HL-60 (cell line): ENCODE measurements around the gene RAB23.

ENCODE experiments used
- CTCF ChIP-seq: IDR thresholded peaks from one replicate; pipeline ENCODE4 v1.5.1; 2011; ENCODE audit warnings: low read length, control low read depth, inconsistent platforms; ENCODE audit not compliant: insufficient read depth
- POLR2AphosphoS5 ChIP-seq: IDR thresholded peaks from 2 replicates; pipeline ENCODE4 v1.6.1; 2012; ENCODE audit warnings: low read depth
- TF ChIP-seq, protein P1 (sequence below): IDR thresholded peaks from 2 replicates; pipeline ENCODE4 v1.6.1; 2012; ENCODE audit warnings: low read depth; ENCODE audit not compliant: insufficient replicate concordance

DNA sequence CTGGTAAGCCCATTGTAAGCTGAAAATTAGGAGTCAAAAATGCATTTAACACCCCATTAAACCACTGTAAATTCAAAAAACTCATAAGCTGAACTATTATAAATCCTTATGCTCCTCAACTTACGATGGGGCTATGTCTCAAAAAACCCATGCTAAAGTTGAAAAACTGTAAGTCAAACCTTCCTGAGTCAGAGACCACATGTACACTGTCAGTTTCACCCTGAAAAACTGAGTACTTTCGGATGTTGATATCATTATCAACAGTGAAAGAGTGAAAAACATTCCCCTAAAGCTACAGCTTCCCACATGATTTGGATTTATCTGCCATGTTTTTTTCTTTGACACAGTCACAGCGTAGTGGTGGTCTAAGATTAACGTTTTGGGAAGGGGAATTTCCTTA lies 14.2 kb downstream of the RAB23 start:
- TF ChIP-seq CTCF, result no peak
- TF ChIP-seq, protein P1, sequence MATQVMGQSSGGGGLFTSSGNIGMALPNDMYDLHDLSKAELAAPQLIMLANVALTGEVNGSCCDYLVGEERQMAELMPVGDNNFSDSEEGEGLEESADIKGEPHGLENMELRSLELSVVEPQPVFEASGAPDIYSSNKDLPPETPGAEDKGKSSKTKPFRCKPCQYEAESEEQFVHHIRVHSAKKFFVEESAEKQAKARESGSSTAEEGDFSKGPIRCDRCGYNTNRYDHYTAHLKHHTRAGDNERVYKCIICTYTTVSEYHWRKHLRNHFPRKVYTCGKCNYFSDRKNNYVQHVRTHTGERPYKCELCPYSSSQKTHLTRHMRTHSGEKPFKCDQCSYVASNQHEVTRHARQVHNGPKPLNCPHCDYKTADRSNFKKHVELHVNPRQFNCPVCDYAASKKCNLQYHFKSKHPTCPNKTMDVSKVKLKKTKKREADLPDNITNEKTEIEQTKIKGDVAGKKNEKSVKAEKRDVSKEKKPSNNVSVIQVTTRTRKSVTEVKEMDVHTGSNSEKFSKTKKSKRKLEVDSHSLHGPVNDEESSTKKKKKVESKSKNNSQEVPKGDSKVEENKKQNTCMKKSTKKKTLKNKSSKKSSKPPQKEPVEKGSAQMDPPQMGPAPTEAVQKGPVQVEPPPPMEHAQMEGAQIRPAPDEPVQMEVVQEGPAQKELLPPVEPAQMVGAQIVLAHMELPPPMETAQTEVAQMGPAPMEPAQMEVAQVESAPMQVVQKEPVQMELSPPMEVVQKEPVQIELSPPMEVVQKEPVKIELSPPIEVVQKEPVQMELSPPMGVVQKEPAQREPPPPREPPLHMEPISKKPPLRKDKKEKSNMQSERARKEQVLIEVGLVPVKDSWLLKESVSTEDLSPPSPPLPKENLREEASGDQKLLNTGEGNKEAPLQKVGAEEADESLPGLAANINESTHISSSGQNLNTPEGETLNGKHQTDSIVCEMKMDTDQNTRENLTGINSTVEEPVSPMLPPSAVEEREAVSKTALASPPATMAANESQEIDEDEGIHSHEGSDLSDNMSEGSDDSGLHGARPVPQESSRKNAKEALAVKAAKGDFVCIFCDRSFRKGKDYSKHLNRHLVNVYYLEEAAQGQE, result no peak
- no peak for TF ChIP-seq POLR2AphosphoS5
